HepG2 (cell line): ENCODE data around the gene MUL1. TPM values are rescaled to one million over a fixed set of nuclear protein-coding genes. Genes with fewer than 3 reads are reported as not detected.

ENCODE experiments used
- CHD4 ChIP-seq: fragments of 200-600 bp; sonication (generic); IDR thresholded peaks from 2 replicates; pipeline ENCODE4 v1.7.0; 2017; ENCODE audit warnings: mild to moderate bottlenecking, low read length, borderline replicate concordance
- FOXM1 ChIP-seq: sonication (generic); formaldehyde crosslinking; IDR thresholded peaks from 2 replicates; pipeline ENCODE4 v1.5.0; 2020; ENCODE audit warnings: missing genetic modification reagents
- HNRNPL ChIP-seq: fragments of 200-400 bp; formaldehyde crosslinking; IDR thresholded peaks from 2 replicates; pipeline ENCODE4 v1.6.1; 2017; ENCODE audit warnings: mild to moderate bottlenecking, low read depth, low read length
- HOXA7 ChIP-seq: sonication (generic); formaldehyde crosslinking; IDR thresholded peaks from 2 replicates; pipeline ENCODE4 v1.8.1; 2022; ENCODE audit warnings: mild to moderate bottlenecking, missing genetic modification reagents, moderate library complexity
- MBD4 ChIP-seq: IDR thresholded peaks from 2 replicates; pipeline ENCODE4 v1.6.1; 2012; ENCODE audit warnings: low read length, inconsistent platforms, borderline replicate concordance
- MXD1 ChIP-seq: sonication (generic); formaldehyde crosslinking; IDR thresholded peaks from 2 replicates; pipeline ENCODE4 v1.4.0; 2020; ENCODE audit warnings: mild to moderate bottlenecking, missing genetic modification reagents
- PAWR ChIP-seq: sonication (generic); formaldehyde crosslinking; IDR thresholded peaks from 2 replicates; pipeline ENCODE4 v1.4.0; 2020; ENCODE audit warnings: missing genetic modification reagents, mild to moderate bottlenecking, borderline replicate concordance
- POLR2AphosphoS2 ChIP-seq: IDR thresholded peaks from 2 replicates; pipeline ENCODE4 v1.6.1; 2011; ENCODE audit warnings: low read depth, low read length, improper control_type of control experiment
- RARG ChIP-seq: sonication (generic); formaldehyde crosslinking; IDR thresholded peaks from 2 replicates; pipeline ENCODE4 v1.4.0; 2020; ENCODE audit warnings: low read depth, mild to moderate bottlenecking, missing genetic modification reagents
- SALL2 ChIP-seq: sonication (generic); formaldehyde crosslinking; IDR thresholded peaks from 2 replicates; pipeline ENCODE4 v1.8.1; 2023; ENCODE audit warnings: mild to moderate bottlenecking, missing genetic modification reagents, inconsistent platforms
- SCMH1 ChIP-seq: sonication (generic); formaldehyde crosslinking; IDR thresholded peaks from 2 replicates; pipeline ENCODE4 v1.9.0; 2021; ENCODE audit warnings: missing genetic modification reagents, mild to moderate bottlenecking, borderline replicate concordance
- SNAPC5 ChIP-seq: sonication (generic); formaldehyde crosslinking; IDR thresholded peaks from 2 replicates; pipeline ENCODE4 v1.8.1; 2023; ENCODE audit warnings: mild to moderate bottlenecking, missing genetic modification reagents, borderline replicate concordance
- TARDBP ChIP-seq: sonication (generic); formaldehyde crosslinking; IDR thresholded peaks from 2 replicates; pipeline ENCODE4 v1.8.0; 2022; ENCODE audit warnings: mild to moderate bottlenecking, missing genetic modification reagents
- TBX3 ChIP-seq: fragments of 450-650 bp; IDR thresholded peaks from 2 replicates; pipeline ENCODE4 v1.6.1; 2017; ENCODE audit warnings: antibody characterized with exemption, mild to moderate bottlenecking, inconsistent platforms, borderline replicate concordance
- TOPORS ChIP-seq: sonication (generic); formaldehyde crosslinking; IDR thresholded peaks from 2 replicates; pipeline ENCODE4 v1.8.0; 2023; ENCODE audit warnings: mild to moderate bottlenecking, missing genetic modification reagents
- ZNF224 ChIP-seq: sonication (generic); formaldehyde crosslinking; IDR thresholded peaks from 2 replicates; pipeline ENCODE4 v1.5.0; 2020; ENCODE audit warnings: mild to moderate bottlenecking, missing genetic modification reagents
- ZNF260 ChIP-seq: sonication (generic); formaldehyde crosslinking; IDR thresholded peaks from 2 replicates; pipeline ENCODE4 v1.4.0; 2020; ENCODE audit warnings: missing genetic modification reagents, low read depth, mild to moderate bottlenecking, borderline replicate concordance
- ZNF318 ChIP-seq: sonication (generic); formaldehyde crosslinking; IDR thresholded peaks from 2 replicates; pipeline ENCODE4 v1.4.0; 2020; ENCODE audit warnings: mild to moderate bottlenecking, missing genetic modification reagents
- ZNF770 ChIP-seq: sonication (generic); formaldehyde crosslinking; IDR thresholded peaks from 2 replicates; pipeline ENCODE4 v1.5.0; 2020; ENCODE audit warnings: mild to moderate bottlenecking, missing genetic modification reagents
- polyA plus RNA-seq, 8 experiments: library from polyadenylated mRNA; depleted of rRNA in 3 of 8; stranded (reverse) in 7 of 8; unstranded in 1 of 8; fragments of >200 nt; fragmentation: Illumina TruSeq in 4 of 8; extraction: Trizol in 4 of 8; gene quantifications; 2 replicates each; pipeline versions ENCODE4 v1.2.1 to v1.2.3, GENCODE V29; 2011 to 2016; ENCODE audit warnings: low read depth in 4 of 8, missing spikeins in 1 of 8, mixed read lengths in 1 of 8; ENCODE audit not compliant: insufficient read depth in 1 of 8
- total RNA-seq, 5 experiments: library from RNA; depleted of rRNA; stranded (reverse); fragments of >200 nt; fragmentation: Illumina TruSeq; extraction: Trizol; gene quantifications; 2 replicates each; pipeline ENCODE4 v1.2.3, GENCODE V29; 2016; ENCODE audit warnings: low read depth in 1 of 5

Gene MUL1
- total and polyA plus RNA-seq, 2 of the 13 experiments (the other 11 are each of a cell fraction or from before 2014, with no cell fraction given), result 21.5 to 26.5 TPM

GRCh38 chr1:20476265-20477038 lies 31.5 kb downstream of the MUL1 start (continued):
- TF ChIP-seq POLR2AphosphoS2 (no peak), HOXA7 (CRISPR knock-in tag) (no peak), TOPORS (CRISPR knock-in tag) (0 out of 2 replicates have a peak, but pooled peaks have one; percentile 43), TARDBP (CRISPR knock-in tag) (peak; percentile 85), RARG (CRISPR knock-in tag) (no peak), ZNF224 (CRISPR knock-in tag) (peak; percentile 47; the same call in 1 of the 2 replicates), CHD4 (peak; percentile 100), HNRNPL (peak; percentile 94), SALL2 (CRISPR knock-in tag) (no peak; the same call in 1 of the 2 replicates), PAWR (CRISPR knock-in tag) (no peak), FOXM1 (CRISPR knock-in tag) (no peak), ZNF318 (no peak), SNAPC5 (CRISPR knock-in tag) (no peak), TBX3 (no peak), ZNF770 (CRISPR knock-in tag) (peak; percentile 65; the same call in 1 of the 2 replicates), MXD1 (CRISPR knock-in tag) (peak; percentile 77), ZNF260 (no peak), SCMH1 (no peak), MBD4 (no peak)
